ENCODE results near the gene ARFGEF2. TPM values are rescaled to one million over a fixed set of nuclear protein-coding genes. Genes with fewer than 3 reads are reported as not detected.
"Not testable (repeated sequence)": the region's sequence is repeated elsewhere in the genome, so short reads cannot be mapped to it uniquely, and the experiment has no call there.

The ARFGEF2 gene
- total RNA-seq, 1 donor from 2014 or later, result 39.1 TPM

GRCh38 chr20:48970681-48971365 lies 49.3 kb downstream of the ARFGEF2 start:
- intact Hi-C loops (cut with DNase I), result no loop called here
- no peak for ATAC-seq
- DNase-seq (ENCODE audit: missing footprints), result no peak

- DNase-seq (ENCODE audit: missing footprints) (no peak), ATAC-seq (no peak)
- intact Hi-C loops (cut with DNase I), result no loop called here
Observed at GRCh38 chr20:48971956-48972355, 50.4 kb downstream of the ARFGEF2 start.

- DNase-seq (ENCODE audit: missing footprints) (no peak), ATAC-seq (no peak)
- intact Hi-C loops (cut with DNase I), result no loop called here
Observed at GRCh38 chr20:48972816-48973215, 51.3 kb downstream of the ARFGEF2 start.

DNA sequence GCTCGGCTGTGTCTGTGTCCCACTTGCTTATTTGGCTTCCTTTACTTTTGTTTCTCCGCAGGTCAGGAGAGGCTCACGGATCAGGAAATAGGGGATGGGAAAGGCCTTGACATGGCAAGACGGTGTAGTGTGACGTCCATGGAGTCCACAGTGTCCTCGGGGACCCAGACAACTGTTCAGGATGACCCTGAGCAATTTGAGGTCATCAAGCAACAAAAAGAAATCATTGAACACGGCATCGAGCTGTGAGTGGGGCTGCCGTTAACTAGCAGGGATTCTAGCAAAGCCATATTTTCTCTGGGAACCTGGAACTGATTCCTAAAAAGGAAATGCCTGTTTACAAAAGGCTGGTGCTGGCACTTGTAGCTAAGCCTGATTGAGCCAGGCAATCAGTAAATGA lies 54.4 kb downstream of the ARFGEF2 start:
- intact Hi-C loops (cut with DNase I), result no loop called here
- ATAC-seq, result no peak
- no peak for DNase-seq (ENCODE audit: missing footprints)

- intact Hi-C loops (cut with DNase I); DNase-seq (ENCODE audit: missing footprints); ATAC-seq: not testable (repeated sequence)
Observed at GRCh38 chr20:48979980-48980379, 58.5 kb downstream of the ARFGEF2 start.

- ATAC-seq (peak; percentile 79), DNase-seq (ENCODE audit: missing footprints) (no peak)
- intact Hi-C loops (cut with DNase I), result no loop called here
Observed at GRCh38 chr20:48983423-48984400, 62.2 kb downstream of the ARFGEF2 start.

DNA sequence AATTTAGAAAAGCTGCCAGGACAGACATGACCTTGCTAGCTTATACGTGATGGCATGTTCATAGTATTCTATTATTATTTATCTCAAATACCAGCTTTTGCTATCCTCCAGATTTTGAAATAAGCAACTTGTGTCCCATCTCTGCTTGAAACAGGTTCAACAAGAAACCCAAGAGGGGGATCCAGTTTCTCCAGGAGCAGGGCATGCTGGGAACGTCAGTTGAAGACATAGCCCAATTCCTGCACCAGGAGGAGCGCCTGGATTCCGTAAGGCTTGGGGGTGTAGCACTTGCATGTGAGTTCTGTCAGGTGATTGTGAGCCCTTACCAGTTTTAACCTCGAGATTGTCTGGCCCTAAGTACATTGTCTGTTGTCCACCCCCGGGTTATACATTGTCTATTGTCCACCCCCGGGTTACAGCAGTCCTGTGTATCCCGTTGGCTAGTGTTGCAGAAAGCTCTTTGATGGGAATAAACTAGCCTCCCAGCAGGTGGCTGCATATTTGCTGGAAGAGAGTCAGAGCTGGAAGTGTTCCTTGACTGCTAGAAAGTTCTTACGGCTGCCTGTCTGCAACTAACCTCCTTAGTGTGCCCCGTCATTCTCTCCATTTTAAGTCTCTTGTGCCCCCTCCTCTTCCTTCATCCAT lies 63.2 kb downstream of the ARFGEF2 start:
- intact Hi-C loops (cut with DNase I), result no loop called here
- ATAC-seq (no peak), DNase-seq (ENCODE audit: missing footprints) (no peak)

- ATAC-seq, result no peak
- intact Hi-C loops (cut with DNase I), result no loop called here
- no peak for DNase-seq (ENCODE audit: missing footprints)
Observed at GRCh38 chr20:48986899-48987298, 65.4 kb downstream of the ARFGEF2 start.

GRCh38 chr20:48990467-48990866 lies 69.0 kb downstream of the ARFGEF2 start:
- ATAC-seq, result no peak

GRCh38 chr20:48995589-48995988 lies 74.1 kb downstream of the ARFGEF2 start:
- no peak for ATAC-seq
- no peak for DNase-seq (ENCODE audit: missing footprints)
- intact Hi-C loops (cut with DNase I), result no loop called here

More at GRCh38 chr20:48990467-48990866, 69.0 kb downstream of the ARFGEF2 start:
- no peak for DNase-seq (ENCODE audit: missing footprints)
- intact Hi-C loops (cut with DNase I), result no loop called here

DNA sequence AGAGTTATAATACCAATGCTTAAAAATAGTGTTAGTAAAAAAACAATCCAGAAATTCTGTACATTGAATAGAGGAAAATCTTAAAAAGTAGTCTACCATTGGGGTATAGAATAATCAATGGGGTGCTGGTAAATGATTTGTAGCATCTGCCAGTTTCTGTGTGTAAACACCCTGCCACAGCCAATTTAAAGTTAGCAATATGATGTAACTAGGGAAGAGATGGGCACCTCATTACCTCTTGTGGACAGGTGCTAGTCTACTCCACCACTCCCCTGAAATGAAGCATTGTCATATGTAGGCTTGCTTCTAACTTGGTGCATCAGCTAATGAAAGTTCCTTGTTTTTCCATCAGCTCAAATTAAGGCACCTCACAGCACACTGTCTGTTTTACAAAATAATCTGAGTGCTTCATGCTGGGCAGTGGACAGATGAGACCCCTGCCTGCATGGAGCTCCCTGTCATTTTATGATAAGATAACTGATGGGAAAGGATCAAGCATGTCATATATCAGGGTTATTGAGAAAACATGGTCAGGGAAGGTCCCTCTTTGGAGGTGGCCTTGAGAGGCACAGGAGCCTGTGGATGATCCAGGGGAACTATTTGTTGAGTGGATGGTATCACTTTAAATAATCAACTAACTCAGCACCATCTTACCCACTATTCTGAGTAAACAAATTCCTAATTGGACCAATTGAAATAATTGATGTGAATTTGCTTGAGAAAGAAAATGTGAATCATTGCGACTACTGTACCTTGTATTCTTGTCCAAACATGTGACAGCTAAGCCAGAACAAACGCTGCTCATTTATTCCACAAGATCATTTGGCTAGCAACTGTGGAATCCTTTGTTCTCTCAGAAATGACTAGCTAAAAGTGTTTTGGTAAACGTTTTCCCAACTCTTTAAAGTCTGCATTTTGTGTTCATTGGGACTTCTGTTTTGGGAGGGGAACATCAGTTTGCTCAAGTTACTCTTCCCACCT lies 78.7 kb downstream of the ARFGEF2 start:
- DNase-seq (ENCODE audit: missing footprints), result no peak
- ATAC-seq, result no peak
- intact Hi-C loops (cut with DNase I), result no loop called here

DNA sequence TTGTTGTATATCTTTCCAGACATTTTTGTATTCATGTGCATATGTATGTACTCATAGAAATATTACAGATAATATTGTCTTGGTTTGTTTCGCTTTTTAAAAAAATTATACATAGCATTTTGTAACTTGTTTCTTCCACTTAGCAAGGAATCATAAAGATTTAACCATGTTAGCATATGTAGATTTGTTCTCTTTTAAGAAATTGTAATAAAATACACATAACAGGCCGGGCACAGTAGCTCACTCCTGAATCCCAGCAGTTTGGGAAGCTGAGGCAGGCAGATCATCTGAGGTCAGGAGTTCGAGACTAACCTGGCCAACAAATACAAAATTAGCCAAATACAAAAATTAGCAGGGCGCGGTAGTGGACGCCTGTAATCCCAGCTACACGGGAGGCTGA lies 80.2 kb downstream of the ARFGEF2 start:
- DNase-seq (ENCODE audit: missing footprints) (no peak), ATAC-seq (no peak)
- intact Hi-C loops (cut with DNase I), result no loop called here

DNA sequence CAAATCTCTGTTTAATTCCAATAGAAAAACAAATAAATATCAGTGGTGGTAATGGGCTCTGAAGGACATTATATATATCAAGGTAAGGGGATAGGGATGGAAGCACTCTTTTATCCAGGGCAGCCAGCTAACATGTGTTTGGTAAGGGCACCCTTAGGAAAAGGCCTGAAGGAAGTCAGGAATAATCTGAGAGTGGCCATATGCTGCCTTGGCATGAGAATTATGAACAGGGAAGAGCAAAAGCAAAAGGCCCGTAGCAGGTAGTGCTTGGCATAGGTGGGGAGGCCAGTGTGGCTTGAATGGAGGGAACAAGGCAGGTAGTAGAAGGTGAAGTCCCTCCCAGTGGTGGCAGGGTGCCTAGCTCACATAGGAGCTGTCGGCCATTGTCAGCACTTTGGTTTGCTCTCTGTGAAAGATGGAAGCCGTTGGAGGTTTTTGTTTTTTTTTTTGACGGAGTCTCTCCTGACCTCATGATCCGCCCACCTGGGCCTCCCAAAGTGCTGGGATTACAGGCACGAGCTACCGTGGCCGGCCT lies 85.0 kb downstream of the ARFGEF2 start:
- ATAC-seq (no peak), DNase-seq (ENCODE audit: missing footprints) (no peak)
- intact Hi-C loops (cut with DNase I), result no loop called here

- no peak for ATAC-seq
- intact Hi-C loops (cut with DNase I), result no loop called here
- no peak for DNase-seq (ENCODE audit: missing footprints)
Observed at GRCh38 chr20:49009899-49010631, 88.6 kb downstream of the ARFGEF2 start.

- ATAC-seq, result no peak
- intact Hi-C loops (cut with DNase I), result no loop called here
- DNase-seq (ENCODE audit: missing footprints), result no peak
Observed at GRCh38 chr20:49024220-49024619, 102.7 kb downstream of the ARFGEF2 start.

DNA sequence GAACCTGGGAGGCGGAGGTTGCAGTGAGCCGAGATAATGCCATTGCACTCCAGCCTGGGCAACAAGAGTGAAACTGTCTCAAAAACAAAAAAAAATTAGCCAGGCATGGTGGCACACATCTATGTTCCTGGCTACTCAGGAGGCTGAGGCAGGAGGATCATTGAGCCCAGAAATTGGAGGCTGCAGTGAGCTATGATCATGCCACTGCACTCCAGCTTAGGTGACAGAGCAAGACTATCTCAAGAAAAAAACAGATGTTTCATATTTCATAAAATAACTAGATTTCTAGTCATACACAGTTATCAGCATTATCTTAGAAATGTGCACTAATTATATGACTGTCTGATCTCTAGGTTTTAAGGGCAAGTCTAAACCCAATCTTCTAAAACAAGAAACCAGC lies 106.7 kb downstream of the ARFGEF2 start:
- intact Hi-C loops (cut with DNase I); DNase-seq (ENCODE audit: missing footprints); ATAC-seq: not testable (repeated sequence)

DNA sequence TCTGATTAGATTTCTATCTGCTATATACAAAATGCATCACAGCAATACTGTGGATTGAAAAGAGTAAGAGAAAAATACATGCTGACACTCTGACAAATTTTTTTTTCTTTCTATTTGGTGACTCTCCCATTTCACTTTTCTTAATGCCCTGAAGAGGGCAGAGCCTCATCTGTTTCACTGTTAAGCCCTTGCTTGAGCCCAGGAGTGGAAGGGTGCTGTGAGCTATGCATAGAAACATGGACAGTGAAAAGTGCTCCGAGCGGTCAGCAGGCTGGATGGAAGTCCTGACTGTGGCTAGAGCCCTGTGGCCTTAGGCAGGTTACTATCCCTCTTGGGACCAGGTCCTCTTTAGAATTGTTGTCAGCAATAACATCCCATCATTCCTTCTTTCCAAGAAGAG lies 107.2 kb downstream of the ARFGEF2 start:
- no peak for DNase-seq (ENCODE audit: missing footprints)

More for the DNA sequence above, 107.2 kb downstream of the ARFGEF2 start:
- intact Hi-C loops (cut with DNase I), result no loop called here
- ATAC-seq, result no peak

Measured in Right ventricle myocardium inferior (tissue), 1 donor.